SK-N-SH (cell line): ENCODE data around the gene ZNF429. TPM values are rescaled to one million over a fixed set of nuclear protein-coding genes. Genes with fewer than 3 reads are reported as not detected.

Experiments used
- CTCF ChIA-PET: fragments of 300-600, 350-600 bp; formaldehyde crosslinking; extraction: SDS; loops from one replicate; lab custom pipeline; 2021; lab: Yijun Ruan, JAX
- POLR2A ChIA-PET: fragments of 350-600 bp; sonication (Branson Sonifier 250); formaldehyde crosslinking; extraction: SDS; loops from one replicate; lab custom pipeline; 2020; ENCODE audit warnings: antibody characterized with exemption, inconsistent platforms; lab: Yijun Ruan, JAX
- DNase-seq: peaks from one replicate; pipeline ENCODE4 v3.0.0; 2012
- H2AFZ ChIP-seq: fragments of 200-600 bp; sonication (generic); 2 replicates; pipeline ENCODE4 v1.8.1; 2016; ENCODE audit warnings: antibody characterized with exemption, mild to moderate bottlenecking, low read depth
- H3F3A ChIP-seq: fragments of 200-600 bp; sonication (generic); replicated peaks from 2 replicates; pipeline ENCODE3; 2016; ENCODE audit warnings: antibody characterized with exemption, mild to moderate bottlenecking; ENCODE audit not compliant: insufficient read depth
- H3K27ac ChIP-seq, 2 experiments: fragments of 200-500 bp in 1 of 2; fragments of 200-600 bp in 1 of 2; sonication (Bioruptor generic) in 1 of 2; sonication (generic), shearing (Covaris generic) in 1 of 2; 2 replicates each; pipeline versions ENCODE4 v1.5.1 to v1.6.1; 2014 to 2016; ENCODE audit warnings: low read depth in 2 of 2, inconsistent platforms in 1 of 2, low read length in 1 of 2, mild to moderate bottlenecking in 1 of 2, mixed read lengths in 1 of 2
- H3K27me3 ChIP-seq: fragments of 200-600 bp; sonication (generic), shearing (Covaris generic); 2 replicates; pipeline ENCODE4 v1.6.1; 2016; ENCODE audit warnings: mixed run types; ENCODE audit not compliant: insufficient read depth
- H3K36me3 ChIP-seq, 2 experiments: fragments of 200-500 bp in 1 of 2; fragments of 200-600 bp in 1 of 2; sonication (Bioruptor generic) in 1 of 2; sonication (generic) in 1 of 2; replicated peaks in 1 of 2; 2 replicates each; pipeline versions ENCODE3 to v1.5.1; 2014 to 2016; ENCODE audit warnings: low read length in 1 of 2, mild to moderate bottlenecking in 1 of 2; ENCODE audit not compliant: insufficient read depth in 2 of 2, control insufficient read depth in 1 of 2
- H3K4me1 ChIP-seq, 2 experiments: fragments of 200-500 bp in 1 of 2; fragments of 200-600 bp in 1 of 2; sonication (Bioruptor generic) in 1 of 2; sonication (generic), shearing (Covaris generic) in 1 of 2; 2 replicates each; pipeline versions ENCODE4 v1.5.1 to v1.6.1; 2014 to 2016; ENCODE audit warnings: low read depth in 1 of 2, low read length in 1 of 2, mixed run types in 1 of 2; ENCODE audit not compliant: insufficient read depth in 2 of 2, control insufficient read depth in 1 of 2
- H3K4me2 ChIP-seq: fragments of 200-600 bp; sonication (generic), shearing (Covaris generic); 2 replicates; pipeline ENCODE4 v1.6.1; 2017; ENCODE audit warnings: mixed run types
- H3K4me3 ChIP-seq, 2 experiments: fragments of 200-500 bp in 1 of 2; fragments of 200-600 bp in 1 of 2; sonication (Bioruptor generic) in 1 of 2; sonication (generic), shearing (Covaris generic) in 1 of 2; 2 replicates each; pipeline versions ENCODE4 v1.5.1 to v1.8.1; 2014 to 2016; ENCODE audit warnings: low read depth in 2 of 2, inconsistent platforms in 1 of 2, low read length in 1 of 2, mild to moderate bottlenecking in 1 of 2, mixed read lengths in 1 of 2, moderate library complexity in 1 of 2
- H3K79me2 ChIP-seq: fragments of 200-600 bp; sonication (generic); 2 replicates; pipeline ENCODE4 v1.8.1; 2017; ENCODE audit warnings: mild to moderate bottlenecking; ENCODE audit not compliant: insufficient read depth
- H3K9ac ChIP-seq: fragments of 200-600 bp; sonication (generic); 2 replicates; pipeline ENCODE4 v1.6.1; 2017; ENCODE audit warnings: mixed run types
- H3K9me2 ChIP-seq: fragments of 200-600 bp; sonication (generic); 2 replicates; pipeline ENCODE4 v1.6.1; 2017; ENCODE audit warnings: mixed run types
- H3K9me3 ChIP-seq: fragments of 200-600 bp; sonication (generic); 2 replicates; pipeline ENCODE4 v1.6.1; 2017; ENCODE audit warnings: mixed run types, mild to moderate bottlenecking, moderate library complexity
- H4K20me1 ChIP-seq: fragments of 200-600 bp; sonication (generic); 2 replicates; pipeline ENCODE4 v1.6.1; 2017; ENCODE audit warnings: mild to moderate bottlenecking, mixed run types; ENCODE audit not compliant: insufficient read depth
- ELF1 ChIP-seq: IDR thresholded peaks from 2 replicates; pipeline ENCODE4 v1.4.0; 2012
- FOXJ3 ChIP-seq: sonication (generic); formaldehyde crosslinking; IDR thresholded peaks from 2 replicates; pipeline ENCODE4 v1.5.1; 2020; ENCODE audit warnings: mild to moderate bottlenecking, missing genetic modification reagents
- FOXM1 ChIP-seq: IDR thresholded peaks from 2 replicates; pipeline ENCODE4 v1.4.0; 2012; ENCODE audit warnings: low read depth, mild to moderate bottlenecking
- GABPA ChIP-seq: IDR thresholded peaks from 2 replicates; pipeline ENCODE4 v1.4.0; 2012; ENCODE audit warnings: low read depth, mild to moderate bottlenecking
- GATA2 ChIP-seq: sonication (generic); formaldehyde crosslinking; IDR thresholded peaks from 2 replicates; pipeline ENCODE4 v1.5.0; 2020; ENCODE audit warnings: mild to moderate bottlenecking, missing genetic modification reagents
- IRF3 ChIP-seq: fragments of 150-350 bp; IDR thresholded peaks from 2 replicates; pipeline ENCODE4 v1.6.1; 2016; ENCODE audit warnings: mild to moderate bottlenecking, low read depth, low read length
- MAX ChIP-seq: IDR thresholded peaks from 2 replicates; pipeline ENCODE4 v1.4.0; 2012; ENCODE audit warnings: low read depth
- MEF2A ChIP-seq: IDR thresholded peaks from 2 replicates; pipeline ENCODE4 v1.4.0; 2012; ENCODE audit warnings: low read depth, borderline replicate concordance
- MXI1 ChIP-seq: IDR thresholded peaks from 2 replicates; pipeline ENCODE4 v1.6.1; 2012; ENCODE audit warnings: mild to moderate bottlenecking, low read depth, low read length, improper control_type of control experiment
- POLR2AphosphoS5 ChIP-seq: IDR thresholded peaks from 2 replicates; pipeline ENCODE4 v1.6.1; 2012; ENCODE audit warnings: low read depth, low read length
- RAD21 ChIP-seq: IDR thresholded peaks from 2 replicates; pipeline ENCODE4 v1.6.1; 2012; ENCODE audit warnings: mild to moderate bottlenecking, low read length
- USF1 ChIP-seq: IDR thresholded peaks from 2 replicates; pipeline ENCODE4 v1.4.0; 2012; ENCODE audit warnings: low read depth, borderline replicate concordance
- ZBTB33 ChIP-seq: IDR thresholded peaks from 2 replicates; pipeline ENCODE4 v1.4.0; 2012; ENCODE audit warnings: low read depth, borderline replicate concordance
- WGBS: methylation state at CpG from one replicate; pipeline ENCODE4 v1.1.6; 2017; ENCODE audit warnings: low lambda C conversion rate; 5-methylcytosine and 5-hydroxymethylcytosine counted together
- polyA plus RNA-seq, 3 experiments: library from polyadenylated mRNA; depleted of rRNA; stranded (reverse); fragments of >200 nt; gene quantifications; 2 replicates each; pipeline ENCODE4 v1.2.3, GENCODE V29; 2012

ZNF429 gene
- polyA plus RNA-seq, 1 of the 3 experiments (the other 2 are of a cell fraction): 5.6 TPM

GRCh38 chr19:21580101-21580500 is 74.7 kb downstream of the ZNF429 start (continued):
- TF ChIP-seq USF1 (no peak), GATA2 (CRISPR knock-in tag) (no peak), ZBTB33 (no peak)

GRCh38 chr19:21580818-21581217 is 75.4 kb downstream of the ZNF429 start:
- H3K4me2 ChIP-seq: no peak overlapping the region
- 28% methylated on average over 1 of the region's 1 CpG for WGBS
- no peak overlapping the region for H3K27ac ChIP-seq
- peaks cover 4% of the 10 kb centered on the region; the same call in 1 of the 2 replicates for H3K9me3 ChIP-seq
- DNase-seq: no peak
- no peaks in the 10 kb centered on the region for H3K79me2 ChIP-seq
- TF ChIP-seq MEF2A (no peak), POLR2AphosphoS5 (no peak), MAX (no peak), FOXJ3 (CRISPR knock-in tag) (no peak), MXI1 (no peak), ZBTB33 (no peak), RAD21 (no peak), GABPA (no peak), ELF1 (no peak), USF1 (no peak), IRF3 (no peak), FOXM1 (no peak)
- no peaks in the 10 kb centered on the region for H3K9me2 ChIP-seq
- no peaks in the 10 kb centered on the region for H3K27me3 ChIP-seq
- no peaks in the 10 kb centered on the region for H3K4me1 ChIP-seq
- no peak overlapping the region for H2AFZ ChIP-seq
- H3F3A ChIP-seq: no peaks in the 10 kb centered on the region
- ChIA-PET CTCF (no interaction called here), POLR2A (no interaction called here)
- no peak overlapping the region for H3K9ac ChIP-seq
- no peaks in the 10 kb centered on the region for H3K36me3 ChIP-seq
- H4K20me1 ChIP-seq: no peaks in the 10 kb centered on the region
- H3K4me3 ChIP-seq: no peak overlapping the region
